Stimulated activated naive CD8-positive, alpha-beta T cell treated with anti-CD3 and anti-CD28 coated beads, Interleukin-15, Interleukin-2, amounts not matched to agents 100 U/mL and 50 U/mL, for 24 hours (primary cell): Measurements from ENCODE around the gene PLEKHA1.

Experiments
- ATAC-seq: fragments of 150-1000 bp; cut with Tn5 transposase; one replicate; pipeline ENCODE4 v1.10.0; 2021
- DNase-seq: peaks from one replicate; pipeline ENCODE4 v3.0.0; 2021

The PLEKHA1 gene

GRCh38 chr10:122347170-122347841, 27.2 kb upstream of the PLEKHA1 start:
- ATAC-seq (no peak), DNase-seq (no peak)

- ATAC-seq = no peak
- DNase-seq = no peak
Measured at GRCh38 chr10:122348512-122348911, 26.0 kb upstream of the PLEKHA1 start.

GRCh38 chr10:122348935-122349361, 25.6 kb upstream of the PLEKHA1 start:
- DNase-seq = no peak
- ATAC-seq = no peak

- DNase-seq (no peak), ATAC-seq (no peak)
Measured at GRCh38 chr10:122349758-122350369, 24.6 kb upstream of the PLEKHA1 start.

- no peak for ATAC-seq
- no peak for DNase-seq
Measured at GRCh38 chr10:122350893-122351292, 23.6 kb upstream of the PLEKHA1 start.

GRCh38 chr10:122352817-122353525, 21.5 kb upstream of the PLEKHA1 start:
- ATAC-seq (no peak), DNase-seq (no peak)

GRCh38 chr10:122354383-122354782, 20.1 kb upstream of the PLEKHA1 start:
- no peak for DNase-seq
- no peak for ATAC-seq

GRCh38 chr10:122357685-122358084, 16.8 kb upstream of the PLEKHA1 start:
- DNase-seq = no peak

GRCh38 chr10:122359621-122360020, 14.9 kb upstream of the PLEKHA1 start:
- ATAC-seq (no peak), DNase-seq (no peak)

More at GRCh38 chr10:122357685-122358084, 16.8 kb upstream of the PLEKHA1 start:
- ATAC-seq = no peak

- ATAC-seq = no peak
- DNase-seq = no peak
Measured at GRCh38 chr10:122361046-122361445, 13.5 kb upstream of the PLEKHA1 start.

GRCh38 chr10:122362031-122362592, 12.4 kb upstream of the PLEKHA1 start:
- ATAC-seq (no peak), DNase-seq (no peak)

- ATAC-seq (peak; percentile 63), DNase-seq (no peak)
Measured at GRCh38 chr10:122362621-122363020, 11.9 kb upstream of the PLEKHA1 start.

- DNase-seq = no peak
- no peak for ATAC-seq
Measured at GRCh38 chr10:122363311-122363710, 11.2 kb upstream of the PLEKHA1 start.

- DNase-seq = no peak
Measured at GRCh38 chr10:122363722-122364463, 10.6 kb upstream of the PLEKHA1 start.

GRCh38 chr10:122368502-122369254, 5.8 kb upstream of the PLEKHA1 start:
- ATAC-seq (no peak), DNase-seq (no peak)

More at GRCh38 chr10:122363722-122364463, 10.6 kb upstream of the PLEKHA1 start:
- no peak for ATAC-seq

- ATAC-seq (no peak), DNase-seq (no peak)
Measured at GRCh38 chr10:122373108-122373507, 1.4 kb upstream of the PLEKHA1 start.

GRCh38 chr10:122373721-122374120, 787 bp upstream of the PLEKHA1 start:
- ATAC-seq = no peak
- no peak for DNase-seq

- ATAC-seq = peak; percentile 53
- peak; percentile 79 for DNase-seq
Measured at GRCh38 chr10:122374859-122375678, 561 bp downstream of the PLEKHA1 start.

- no peak for DNase-seq
- no peak for ATAC-seq
Measured at GRCh38 chr10:122375679-122376160, 1.2 kb downstream of the PLEKHA1 start.

GRCh38 chr10:122376364-122376961, 2.0 kb downstream of the PLEKHA1 start:
- ATAC-seq (no peak), DNase-seq (no peak)
